Measurements from ENCODE around the gene ABCA6. TPM values are rescaled to one million over a fixed set of nuclear protein-coding genes. Genes with fewer than 3 reads are reported as not detected.

ABCA6 gene
- total and polyA plus RNA-seq, 10 of the 15 experiments (the other 5 are each of a cell fraction or from before 2014, with no cell fraction given) = 6.8 to 36.9 (median 12.6) TPM

DNA sequence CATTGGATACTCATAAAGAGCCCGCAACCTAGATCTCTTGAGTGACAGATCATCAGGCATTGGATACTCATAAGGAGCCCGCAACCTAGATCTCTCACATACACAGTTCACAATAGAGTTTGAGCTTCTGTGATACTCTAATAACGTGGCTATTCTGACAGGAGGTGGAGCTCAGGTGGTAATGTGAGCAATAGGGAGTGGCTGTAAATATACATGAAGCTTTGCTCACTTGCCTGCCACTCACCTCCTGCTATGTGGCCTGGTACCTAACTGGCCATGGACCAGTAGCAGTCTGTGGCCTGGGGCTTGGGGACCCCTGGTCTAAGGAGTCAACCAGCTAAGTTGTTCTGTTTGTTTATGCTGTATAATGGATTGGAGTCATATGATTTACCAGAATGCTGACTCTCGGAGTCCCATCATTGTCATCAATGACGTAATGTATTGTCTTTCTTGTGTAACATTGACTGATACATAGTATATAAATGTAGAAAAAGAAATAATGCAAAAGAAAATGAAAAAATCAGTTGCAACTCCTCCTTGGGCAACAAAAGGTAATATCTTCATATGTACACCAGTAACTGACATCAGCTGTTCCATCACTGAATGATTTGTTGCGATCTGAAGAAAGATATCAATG, 98.5 kb downstream of the ABCA6 start:
- intact Hi-C loops (cut with micrococcal nuclease; ENCODE audit: unreplicated experiment) (no loop called here), in situ Hi-C loops (cut with MboI) (no loop called here)
- Histone ChIP-seq H3K4me3 (no peak overlapping the region), H2AFZ (ENCODE audit: control insufficient read depth, low read depth, low read length) (no peak overlapping the region), H3K36me3 (ENCODE audit: control insufficient read depth in 2 of 2, insufficient read depth in 2 of 2, low read length in 1 of 2) (no peaks in the 10 kb centered on the region; a peak in 1 of 4 replicates), H3K27me3 (replicated peaks in 1 of 2; ENCODE audit: control insufficient read depth in 2 of 2, insufficient read depth in 2 of 2, low read length in 1 of 2) (no peaks in the 10 kb centered on the region), H3K79me2 (ENCODE audit: control insufficient read depth, insufficient read depth, low read length) (no peaks in the 10 kb centered on the region), H3K9me3 (replicated peaks; ENCODE audit: control insufficient read depth, insufficient read depth, low read length) (no peaks in the 10 kb centered on the region; the same call in 2 of the 3 replicates), H3K4me1 (ENCODE audit: control insufficient read depth, insufficient read depth, low read length) (no peaks in the 10 kb centered on the region), H3K9ac (ENCODE audit: control insufficient read depth, insufficient read depth, low read length) (no peak overlapping the region), H3K27ac (ENCODE audit: control insufficient read depth, insufficient read depth) (no peak overlapping the region), H3K4me2 (ENCODE audit: control insufficient read depth, insufficient read depth) (no peak overlapping the region), H4K20me1 (ENCODE audit: control insufficient read depth, insufficient read depth) (no peaks in the 10 kb centered on the region)
- FAIRE-seq (no peak), ATAC-seq (no peak), DNase-seq (ENCODE audit: low read depth, low spot score) (no peak)
- ChIA-PET RAD21 (ENCODE audit: unreplicated experiment) (no interaction called here), POLR2A (no interaction called here), SMC1A (ENCODE audit: uncharacterized antibody, unreplicated experiment) (interaction anchor here (0.7 kb wide), 1 partner anchor 249 kb away, joined by 3 read pairs; no protein-coding TSS in a partner anchor), CTCF (no interaction called here)
- 76% methylated on average over 6 of the region's 6 CpGs for WGBS (ENCODE audit: insufficient coverage, insufficient replicate concordance, low lambda C conversion rate, missing lambda C conversion rate)
- BruUV-seq (replicated peaks) = no TSS peak
- TF ChIP-seq RAD51 (IDR thresholded peaks at IDR 0.05) = no peak
- no peak for TF ChIP-seq RFX5 (IDR thresholded peaks at IDR 0.05; ENCODE audit: low read depth, low read length)
- TF ChIP-seq, protein P1, sequence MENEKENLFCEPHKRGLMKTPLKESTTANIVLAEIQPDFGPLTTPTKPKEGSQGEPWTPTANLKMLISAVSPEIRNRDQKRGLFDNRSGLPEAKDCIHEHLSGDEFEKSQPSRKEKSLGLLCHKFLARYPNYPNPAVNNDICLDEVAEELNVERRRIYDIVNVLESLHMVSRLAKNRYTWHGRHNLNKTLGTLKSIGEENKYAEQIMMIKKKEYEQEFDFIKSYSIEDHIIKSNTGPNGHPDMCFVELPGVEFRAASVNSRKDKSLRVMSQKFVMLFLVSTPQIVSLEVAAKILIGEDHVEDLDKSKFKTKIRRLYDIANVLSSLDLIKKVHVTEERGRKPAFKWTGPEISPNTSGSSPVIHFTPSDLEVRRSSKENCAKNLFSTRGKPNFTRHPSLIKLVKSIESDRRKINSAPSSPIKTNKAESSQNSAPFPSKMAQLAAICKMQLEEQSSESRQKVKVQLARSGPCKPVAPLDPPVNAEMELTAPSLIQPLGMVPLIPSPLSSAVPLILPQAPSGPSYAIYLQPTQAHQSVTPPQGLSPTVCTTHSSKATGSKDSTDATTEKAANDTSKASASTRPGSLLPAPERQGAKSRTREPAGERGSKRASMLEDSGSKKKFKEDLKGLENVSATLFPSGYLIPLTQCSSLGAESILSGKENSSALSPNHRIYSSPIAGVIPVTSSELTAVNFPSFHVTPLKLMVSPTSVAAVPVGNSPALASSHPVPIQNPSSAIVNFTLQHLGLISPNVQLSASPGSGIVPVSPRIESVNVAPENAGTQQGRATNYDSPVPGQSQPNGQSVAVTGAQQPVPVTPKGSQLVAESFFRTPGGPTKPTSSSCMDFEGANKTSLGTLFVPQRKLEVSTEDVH (IDR thresholded peaks at IDR 0.05; ENCODE audit: low read depth, partially characterized antibody) = no peak
- no peak for TF ChIP-seq NR2C1 (IDR thresholded peaks at IDR 0.05)
- TF ChIP-seq NBN (IDR thresholded peaks at IDR 0.05) = no peak
- TF ChIP-seq, protein P2, sequence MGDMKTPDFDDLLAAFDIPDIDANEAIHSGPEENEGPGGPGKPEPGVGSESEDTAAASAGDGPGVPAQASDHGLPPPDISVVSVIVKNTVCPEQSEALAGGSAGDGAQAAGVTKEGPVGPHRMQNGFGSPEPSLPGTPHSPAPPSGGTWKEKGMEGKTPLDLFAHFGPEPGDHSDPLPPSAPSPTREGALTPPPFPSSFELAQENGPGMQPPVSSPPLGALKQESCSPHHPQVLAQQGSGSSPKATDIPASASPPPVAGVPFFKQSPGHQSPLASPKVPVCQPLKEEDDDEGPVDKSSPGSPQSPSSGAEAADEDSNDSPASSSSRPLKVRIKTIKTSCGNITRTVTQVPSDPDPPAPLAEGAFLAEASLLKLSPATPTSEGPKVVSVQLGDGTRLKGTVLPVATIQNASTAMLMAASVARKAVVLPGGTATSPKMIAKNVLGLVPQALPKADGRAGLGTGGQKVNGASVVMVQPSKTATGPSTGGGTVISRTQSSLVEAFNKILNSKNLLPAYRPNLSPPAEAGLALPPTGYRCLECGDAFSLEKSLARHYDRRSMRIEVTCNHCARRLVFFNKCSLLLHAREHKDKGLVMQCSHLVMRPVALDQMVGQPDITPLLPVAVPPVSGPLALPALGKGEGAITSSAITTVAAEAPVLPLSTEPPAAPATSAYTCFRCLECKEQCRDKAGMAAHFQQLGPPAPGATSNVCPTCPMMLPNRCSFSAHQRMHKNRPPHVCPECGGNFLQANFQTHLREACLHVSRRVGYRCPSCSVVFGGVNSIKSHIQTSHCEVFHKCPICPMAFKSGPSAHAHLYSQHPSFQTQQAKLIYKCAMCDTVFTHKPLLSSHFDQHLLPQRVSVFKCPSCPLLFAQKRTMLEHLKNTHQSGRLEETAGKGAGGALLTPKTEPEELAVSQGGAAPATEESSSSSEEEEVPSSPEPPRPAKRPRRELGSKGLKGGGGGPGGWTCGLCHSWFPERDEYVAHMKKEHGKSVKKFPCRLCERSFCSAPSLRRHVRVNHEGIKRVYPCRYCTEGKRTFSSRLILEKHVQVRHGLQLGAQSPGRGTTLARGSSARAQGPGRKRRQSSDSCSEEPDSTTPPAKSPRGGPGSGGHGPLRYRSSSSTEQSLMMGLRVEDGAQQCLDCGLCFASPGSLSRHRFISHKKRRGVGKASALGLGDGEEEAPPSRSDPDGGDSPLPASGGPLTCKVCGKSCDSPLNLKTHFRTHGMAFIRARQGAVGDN (IDR thresholded peaks at IDR 0.05) = no peak
- TF ChIP-seq, protein P3, sequence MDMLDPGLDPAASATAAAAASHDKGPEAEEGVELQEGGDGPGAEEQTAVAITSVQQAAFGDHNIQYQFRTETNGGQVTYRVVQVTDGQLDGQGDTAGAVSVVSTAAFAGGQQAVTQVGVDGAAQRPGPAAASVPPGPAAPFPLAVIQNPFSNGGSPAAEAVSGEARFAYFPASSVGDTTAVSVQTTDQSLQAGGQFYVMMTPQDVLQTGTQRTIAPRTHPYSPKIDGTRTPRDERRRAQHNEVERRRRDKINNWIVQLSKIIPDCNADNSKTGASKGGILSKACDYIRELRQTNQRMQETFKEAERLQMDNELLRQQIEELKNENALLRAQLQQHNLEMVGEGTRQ (IDR thresholded peaks at IDR 0.05; ENCODE audit: borderline replicate concordance, low read depth, low read length) = no peak
- TF ChIP-seq BRCA1 (IDR thresholded peaks at IDR 0.05; ENCODE audit: low read depth, low read length) = no peak
- no peak for TF ChIP-seq TBL1XR1 (IDR thresholded peaks at IDR 0.05; ENCODE audit: low read depth, low read length)
- no peak for TF ChIP-seq IRF4 (IDR thresholded peaks at IDR 0.05; ENCODE audit: low read depth, low read length)
- TF ChIP-seq CHD4 (IDR thresholded peaks at IDR 0.05) = no peak
- TF ChIP-seq NFYB (IDR thresholded peaks at IDR 0.05; ENCODE audit: insufficient read depth, low read depth, low read length) = no peak
- no peak for TF ChIP-seq JUND (IDR thresholded peaks at IDR 0.05; ENCODE audit: low read depth, low read length)
- TF ChIP-seq BACH1 (IDR thresholded peaks at IDR 0.05; ENCODE audit: borderline replicate concordance) = no peak
- TF ChIP-seq, protein P4, sequence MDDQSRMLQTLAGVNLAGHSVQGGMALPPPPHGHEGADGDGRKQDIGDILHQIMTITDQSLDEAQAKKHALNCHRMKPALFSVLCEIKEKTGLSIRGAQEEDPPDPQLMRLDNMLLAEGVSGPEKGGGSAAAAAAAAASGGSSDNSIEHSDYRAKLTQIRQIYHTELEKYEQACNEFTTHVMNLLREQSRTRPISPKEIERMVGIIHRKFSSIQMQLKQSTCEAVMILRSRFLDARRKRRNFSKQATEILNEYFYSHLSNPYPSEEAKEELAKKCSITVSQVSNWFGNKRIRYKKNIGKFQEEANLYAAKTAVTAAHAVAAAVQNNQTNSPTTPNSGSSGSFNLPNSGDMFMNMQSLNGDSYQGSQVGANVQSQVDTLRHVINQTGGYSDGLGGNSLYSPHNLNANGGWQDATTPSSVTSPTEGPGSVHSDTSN (IDR thresholded peaks at IDR 0.05; ENCODE audit: insufficient replicate concordance, low read depth, low read length) = no peak
